Memory B cell (primary cell): ENCODE measurements around the gene SNAPC4.
A peak's percentile ranks its signal among the peaks of the same experiment; 100 is the strongest.

Experiments
- ATAC-seq: fragments of 150-1000 bp; cut with Tn5 transposase; 2 replicates; pipeline ENCODE4 v1.10.0; 2021; ENCODE audit warnings: low read depth, mild to moderate bottlenecking, moderate library complexity
- DNase-seq, 2 donors: peaks; one replicate each; pipeline ENCODE4 v3.0.0; 2022; ENCODE audit warnings: low spot score in 2 of 2
- H3K27ac Mint-ChIP-seq: one replicate; pipeline ENCODE4 v1.8.0; 2022; ENCODE audit warnings: mild to moderate bottlenecking, moderate library complexity, mixed read lengths
- H3K27me3 Mint-ChIP-seq: one replicate; pipeline ENCODE4 v1.8.0; 2022; ENCODE audit warnings: mixed read lengths
- H3K36me3 Mint-ChIP-seq: one replicate; pipeline ENCODE4 v1.8.0; 2022; ENCODE audit warnings: mild to moderate bottlenecking, mixed read lengths
- H3K4me1 Mint-ChIP-seq: one replicate; pipeline ENCODE4 v1.8.0; 2022; ENCODE audit warnings: mixed read lengths
- H3K4me3 Mint-ChIP-seq: one replicate; pipeline ENCODE4 v1.8.0; 2022; ENCODE audit warnings: mild to moderate bottlenecking, moderate library complexity, mixed read lengths
- H3K9me3 Mint-ChIP-seq: one replicate; pipeline ENCODE4 v1.8.0; 2022; ENCODE audit warnings: mixed read lengths

SNAPC4 gene, protein sequence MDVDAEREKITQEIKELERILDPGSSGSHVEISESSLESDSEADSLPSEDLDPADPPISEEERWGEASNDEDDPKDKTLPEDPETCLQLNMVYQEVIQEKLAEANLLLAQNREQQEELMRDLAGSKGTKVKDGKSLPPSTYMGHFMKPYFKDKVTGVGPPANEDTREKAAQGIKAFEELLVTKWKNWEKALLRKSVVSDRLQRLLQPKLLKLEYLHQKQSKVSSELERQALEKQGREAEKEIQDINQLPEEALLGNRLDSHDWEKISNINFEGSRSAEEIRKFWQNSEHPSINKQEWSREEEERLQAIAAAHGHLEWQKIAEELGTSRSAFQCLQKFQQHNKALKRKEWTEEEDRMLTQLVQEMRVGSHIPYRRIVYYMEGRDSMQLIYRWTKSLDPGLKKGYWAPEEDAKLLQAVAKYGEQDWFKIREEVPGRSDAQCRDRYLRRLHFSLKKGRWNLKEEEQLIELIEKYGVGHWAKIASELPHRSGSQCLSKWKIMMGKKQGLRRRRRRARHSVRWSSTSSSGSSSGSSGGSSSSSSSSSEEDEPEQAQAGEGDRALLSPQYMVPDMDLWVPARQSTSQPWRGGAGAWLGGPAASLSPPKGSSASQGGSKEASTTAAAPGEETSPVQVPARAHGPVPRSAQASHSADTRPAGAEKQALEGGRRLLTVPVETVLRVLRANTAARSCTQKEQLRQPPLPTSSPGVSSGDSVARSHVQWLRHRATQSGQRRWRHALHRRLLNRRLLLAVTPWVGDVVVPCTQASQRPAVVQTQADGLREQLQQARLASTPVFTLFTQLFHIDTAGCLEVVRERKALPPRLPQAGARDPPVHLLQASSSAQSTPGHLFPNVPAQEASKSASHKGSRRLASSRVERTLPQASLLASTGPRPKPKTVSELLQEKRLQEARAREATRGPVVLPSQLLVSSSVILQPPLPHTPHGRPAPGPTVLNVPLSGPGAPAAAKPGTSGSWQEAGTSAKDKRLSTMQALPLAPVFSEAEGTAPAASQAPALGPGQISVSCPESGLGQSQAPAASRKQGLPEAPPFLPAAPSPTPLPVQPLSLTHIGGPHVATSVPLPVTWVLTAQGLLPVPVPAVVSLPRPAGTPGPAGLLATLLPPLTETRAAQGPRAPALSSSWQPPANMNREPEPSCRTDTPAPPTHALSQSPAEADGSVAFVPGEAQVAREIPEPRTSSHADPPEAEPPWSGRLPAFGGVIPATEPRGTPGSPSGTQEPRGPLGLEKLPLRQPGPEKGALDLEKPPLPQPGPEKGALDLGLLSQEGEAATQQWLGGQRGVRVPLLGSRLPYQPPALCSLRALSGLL (N-terminal part only)

DNA sequence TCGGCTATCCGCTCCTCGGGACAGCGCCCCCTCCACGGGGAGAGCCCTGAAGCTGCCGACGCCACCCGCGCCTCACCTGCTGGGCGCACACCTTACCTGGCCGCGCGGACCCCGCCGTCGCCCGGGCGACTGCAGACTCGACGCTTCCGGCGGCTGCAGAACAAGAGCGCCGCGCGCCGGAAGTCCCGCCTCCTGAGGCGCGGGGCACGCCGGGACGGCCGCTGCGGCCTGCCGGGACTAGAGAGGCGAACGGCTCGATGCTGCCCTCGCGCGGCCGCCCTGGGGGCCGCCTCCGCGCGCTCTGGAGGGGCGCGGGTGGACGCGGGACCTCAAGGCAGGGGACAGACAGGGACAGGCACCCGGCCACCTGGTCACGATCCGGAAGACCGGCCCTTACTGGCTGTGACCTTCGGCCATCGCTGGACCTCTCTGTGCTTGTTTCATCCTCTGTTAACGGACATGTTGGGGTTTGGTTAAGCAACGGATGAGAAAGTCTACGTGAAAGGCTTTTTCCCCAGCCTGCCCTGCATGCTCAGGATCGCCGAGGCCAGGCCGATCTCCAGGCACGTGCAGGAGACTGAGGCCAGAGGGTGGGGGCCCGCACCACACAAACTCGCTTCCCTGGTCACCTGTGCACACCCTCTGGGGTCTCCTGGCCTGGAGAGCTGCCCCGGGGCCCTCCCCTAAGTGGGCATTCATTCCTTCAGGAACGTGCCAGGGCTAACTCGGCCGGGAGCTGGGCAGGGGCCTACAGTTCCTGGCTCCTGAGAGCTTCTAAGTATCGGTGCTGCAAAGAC, at the start of gene SNAPC4:
Gene SNAPC4 (minus strand): TSS at position 133 of the 797 bp plus-strand sequence. CDS start 1,742 bp downstream, outside the sequence.
- Mint-ChIP-seq H3K9me3 (no peaks in the 10 kb centered on the region), H3K27me3 (no peaks in the 10 kb centered on the region), H3K27ac (peak within 1 kb of the TSS; percentile 14), H3K36me3 (peaks cover 2% of the 10 kb centered on the region), H3K4me3 (peak within 1 kb of the TSS; percentile 79), H3K4me1 (peaks cover 28% of the 10 kb centered on the region)
- DNase-seq (peak; percentile 85 to 88), ATAC-seq (peak; percentile 69)

GRCh38 chr9:136448655-136449054, 48.7 kb upstream of the SNAPC4 start:
- no peaks in the 10 kb centered on the region for H3K27me3 Mint-ChIP-seq
- DNase-seq (no peak), ATAC-seq (no peak)
- H3K27ac Mint-ChIP-seq: no peak overlapping the region
- peaks cover 2% of the 10 kb centered on the region for H3K4me1 Mint-ChIP-seq
- H3K36me3 Mint-ChIP-seq: peaks cover 35% of the 10 kb centered on the region
- no peak overlapping the region for H3K4me3 Mint-ChIP-seq
- H3K9me3 Mint-ChIP-seq: no peaks in the 10 kb centered on the region

GRCh38 chr9:136447173-136447778, 47.3 kb upstream of the SNAPC4 start:
- H3K4me3 Mint-ChIP-seq: no peak overlapping the region
- no peak overlapping the region for H3K27ac Mint-ChIP-seq
- DNase-seq (no peak), ATAC-seq (no peak)
- peaks cover 33% of the 10 kb centered on the region for H3K36me3 Mint-ChIP-seq
- no peaks in the 10 kb centered on the region for H3K9me3 Mint-ChIP-seq
- H3K27me3 Mint-ChIP-seq: no peaks in the 10 kb centered on the region
- H3K4me1 Mint-ChIP-seq: peaks cover 2% of the 10 kb centered on the region

- Mint-ChIP-seq H3K36me3 (peaks cover 28% of the 10 kb centered on the region), H3K9me3 (no peaks in the 10 kb centered on the region), H3K4me1 (peaks cover 2% of the 10 kb centered on the region), H3K27me3 (no peaks in the 10 kb centered on the region), H3K27ac (no peak overlapping the region), H3K4me3 (no peak overlapping the region)
- ATAC-seq (no peak), DNase-seq (no peak)
These were observed 45.8 kb upstream of the SNAPC4 start for GRCh38 chr9:136445799-136446198.

GRCh38 chr9:136444102-136444501, 44.1 kb upstream of the SNAPC4 start:
- ATAC-seq: no peak
- no peak for DNase-seq
- H3K27me3 Mint-ChIP-seq: no peaks in the 10 kb centered on the region
- H3K9me3 Mint-ChIP-seq: no peaks in the 10 kb centered on the region
- no peak overlapping the region for H3K4me3 Mint-ChIP-seq
- peaks cover 2% of the 10 kb centered on the region for H3K4me1 Mint-ChIP-seq
- peaks cover 20% of the 10 kb centered on the region for H3K36me3 Mint-ChIP-seq
- no peak overlapping the region for H3K27ac Mint-ChIP-seq

- Mint-ChIP-seq H3K4me3 (no peak overlapping the region), H3K36me3 (peaks cover 20% of the 10 kb centered on the region), H3K27me3 (no peaks in the 10 kb centered on the region), H3K4me1 (peaks cover 2% of the 10 kb centered on the region), H3K9me3 (no peaks in the 10 kb centered on the region), H3K27ac (no peak overlapping the region)
- DNase-seq: no peak
- ATAC-seq: no peak
These were observed 43.7 kb upstream of the SNAPC4 start for GRCh38 chr9:136443687-136444086.

DNA sequence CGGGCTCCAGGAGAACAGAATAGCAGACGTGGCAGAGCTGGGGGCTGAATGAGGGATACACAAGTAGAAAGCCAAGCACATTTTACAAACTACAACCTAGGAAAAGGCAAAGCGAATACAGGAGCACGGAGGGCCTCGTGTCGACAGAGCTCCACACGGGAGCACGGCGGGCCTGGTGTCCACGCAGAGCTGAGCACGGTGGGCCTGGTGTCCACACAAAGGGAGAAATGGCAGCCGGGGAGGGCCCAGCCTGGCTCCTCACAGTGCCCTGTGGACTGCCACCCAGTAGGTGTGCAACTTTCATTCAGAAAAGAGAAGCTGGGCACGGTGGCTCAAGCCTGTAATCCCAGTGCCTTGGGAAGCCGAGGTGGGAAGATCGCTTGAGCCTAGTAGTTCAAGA, 43.1 kb upstream of the SNAPC4 start:
- no peak overlapping the region for H3K27ac Mint-ChIP-seq
- no peak overlapping the region for H3K4me3 Mint-ChIP-seq
- peaks cover 6% of the 10 kb centered on the region for H3K4me1 Mint-ChIP-seq
- no peaks in the 10 kb centered on the region for H3K9me3 Mint-ChIP-seq
- ATAC-seq: no peak
- no peak for DNase-seq
- H3K27me3 Mint-ChIP-seq: no peaks in the 10 kb centered on the region
- H3K36me3 Mint-ChIP-seq: peaks cover 15% of the 10 kb centered on the region

DNA sequence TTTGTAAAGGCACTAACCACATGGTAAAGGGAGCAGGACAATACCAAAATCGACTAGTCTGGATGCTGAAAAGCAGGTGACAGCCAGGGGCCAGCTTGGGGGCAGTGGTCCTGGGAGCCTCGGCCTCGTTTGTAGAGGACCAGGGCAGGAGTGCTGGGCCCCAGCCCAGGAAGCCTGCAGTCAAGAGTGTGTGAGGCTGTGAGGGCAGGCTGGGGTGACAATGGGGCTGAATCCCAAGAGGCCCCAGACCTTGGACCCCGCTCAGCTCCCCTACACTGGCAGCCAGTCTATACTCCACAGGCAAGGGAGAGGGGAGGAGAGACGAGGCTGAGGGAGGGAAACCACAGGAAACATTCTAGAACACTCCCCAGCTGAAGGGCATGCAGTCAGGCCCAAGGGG, 42.3 kb upstream of the SNAPC4 start:
- Mint-ChIP-seq H3K27me3 (no peaks in the 10 kb centered on the region), H3K4me1 (peaks cover 11% of the 10 kb centered on the region), H3K4me3 (no peak overlapping the region), H3K9me3 (no peaks in the 10 kb centered on the region), H3K27ac (no peak overlapping the region), H3K36me3 (peaks cover 15% of the 10 kb centered on the region)
- no peak for DNase-seq
- ATAC-seq: no peak

GRCh38 chr9:136441681-136442245, 41.8 kb upstream of the SNAPC4 start:
- H3K27ac Mint-ChIP-seq: no peak overlapping the region
- no peak for ATAC-seq
- peaks cover 14% of the 10 kb centered on the region for H3K4me1 Mint-ChIP-seq
- DNase-seq: no peak
- H3K9me3 Mint-ChIP-seq: no peaks in the 10 kb centered on the region
- no peaks in the 10 kb centered on the region for H3K27me3 Mint-ChIP-seq
- H3K36me3 Mint-ChIP-seq: peaks cover 12% of the 10 kb centered on the region
- no peak overlapping the region for H3K4me3 Mint-ChIP-seq

GRCh38 chr9:136441191-136441680, 41.3 kb upstream of the SNAPC4 start:
- H3K4me1 Mint-ChIP-seq: peaks cover 18% of the 10 kb centered on the region
- no peak overlapping the region for H3K27ac Mint-ChIP-seq
- H3K9me3 Mint-ChIP-seq: no peaks in the 10 kb centered on the region
- no peak for DNase-seq
- H3K4me3 Mint-ChIP-seq: peak overlapping the region; percentile 5
- no peak for ATAC-seq
- H3K27me3 Mint-ChIP-seq: no peaks in the 10 kb centered on the region
- H3K36me3 Mint-ChIP-seq: peaks cover 9% of the 10 kb centered on the region

GRCh38 chr9:136439481-136440408, 39.8 kb upstream of the SNAPC4 start, which contains the start of gene INPP5E:
Gene INPP5E, minus strand, starts transcription at chr9:136439845. Its CDS starts 426 bp downstream, at chr9:136439419.
- peak within 1 kb of the TSS; percentile 84 for H3K4me3 Mint-ChIP-seq
- peaks cover 23% of the 10 kb centered on the region for H3K4me1 Mint-ChIP-seq
- no peaks in the 10 kb centered on the region for H3K27me3 Mint-ChIP-seq
- no peak within 1 kb of the TSS for H3K27ac Mint-ChIP-seq
- DNase-seq: peak; percentile 95 to 99
- no peaks in the 10 kb centered on the region for H3K9me3 Mint-ChIP-seq
- H3K36me3 Mint-ChIP-seq: peaks cover 9% of the 10 kb centered on the region
- ATAC-seq: peak; percentile 83
